HCEC 1CT (cell line): ENCODE data around the gene SSR3.

ENCODE experiments used
- DNase-seq: peaks from one replicate; pipeline ENCODE4 v3.0.0-alpha.2; 2017

SSR3 gene

GRCh38 chr3:156535162-156535627 is 19.7 kb downstream of the SSR3 start:
- DNase-seq, result peak; percentile 99

- no peak for DNase-seq
These were observed 21.7 kb downstream of the SSR3 start for GRCh38 chr3:156533205-156533604.

- DNase-seq, result no peak
These were observed 22.2 kb downstream of the SSR3 start for GRCh38 chr3:156532730-156533129.

GRCh38 chr3:156530980-156531379 is 23.9 kb downstream of the SSR3 start:
- no peak for DNase-seq

GRCh38 chr3:156527060-156527459 is 27.9 kb downstream of the SSR3 start:
- DNase-seq, result no peak

GRCh38 chr3:156525808-156526207 is 29.1 kb downstream of the SSR3 start:
- DNase-seq, result no peak

- no peak for DNase-seq
These were observed 32.2 kb downstream of the SSR3 start for GRCh38 chr3:156522673-156523072.

GRCh38 chr3:156519758-156520162 is 35.2 kb downstream of the SSR3 start:
- DNase-seq, result no peak

- DNase-seq, result no peak
These were observed 36.2 kb downstream of the SSR3 start for GRCh38 chr3:156518726-156519125.

- no peak for DNase-seq
These were observed 38.0 kb downstream of the SSR3 start for GRCh38 chr3:156516961-156517360.

GRCh38 chr3:156516284-156516683 is 38.6 kb downstream of the SSR3 start:
- no peak for DNase-seq

GRCh38 chr3:156513619-156514018 is 41.3 kb downstream of the SSR3 start:
- peak; percentile 29 for DNase-seq

GRCh38 chr3:156511987-156512677 is 42.8 kb downstream of the SSR3 start:
- DNase-seq, result no peak

- DNase-seq, result peak; percentile 54
These were observed 45.4 kb downstream of the SSR3 start for GRCh38 chr3:156509189-156510174.

- peak; percentile 58 for DNase-seq
These were observed 47.6 kb downstream of the SSR3 start for GRCh38 chr3:156507285-156507684.

GRCh38 chr3:156498307-156498706 is 56.6 kb downstream of the SSR3 start:
- DNase-seq, result no peak

- DNase-seq, result peak; percentile 70
These were observed 57.6 kb downstream of the SSR3 start for GRCh38 chr3:156497326-156497725.

GRCh38 chr3:156495816-156496215 is 59.1 kb downstream of the SSR3 start:
- DNase-seq, result no peak

GRCh38 chr3:156493887-156494286 is 61.0 kb downstream of the SSR3 start:
- no peak for DNase-seq

GRCh38 chr3:156492801-156493261 is 62.1 kb downstream of the SSR3 start:
- no peak for DNase-seq

- DNase-seq, result no peak
These were observed 63.7 kb downstream of the SSR3 start for GRCh38 chr3:156491192-156491591.
